Nephron progenitor cell (in vitro differentiated cells): ENCODE data around the gene IL34.

Experiments used
- DNase-seq: peaks from one replicate; pipeline ENCODE4 v3.0.0; 2021
- H3K27ac Mint-ChIP-seq: 2 replicates; pipeline ENCODE4 v1.8.0; 2021; ENCODE audit warnings: mild to moderate bottlenecking, moderate library complexity, mixed read lengths
- H3K27me3 Mint-ChIP-seq: 2 replicates; pipeline ENCODE4 v1.8.0; 2021; ENCODE audit warnings: mild to moderate bottlenecking, low read depth, mixed read lengths; ENCODE audit not compliant: poor library complexity
- H3K36me3 Mint-ChIP-seq: 2 replicates; pipeline ENCODE4 v1.8.0; 2021; ENCODE audit warnings: low read depth, mixed read lengths
- H3K4me1 Mint-ChIP-seq: 2 replicates; pipeline ENCODE4 v1.8.0; 2021; ENCODE audit warnings: mixed read lengths
- H3K4me3 Mint-ChIP-seq: 2 replicates; pipeline ENCODE4 v1.8.0; 2021; ENCODE audit warnings: mild to moderate bottlenecking, moderate library complexity, mixed read lengths
- H3K9me3 Mint-ChIP-seq: 2 replicates; pipeline ENCODE4 v1.8.0; 2021; ENCODE audit warnings: mild to moderate bottlenecking, moderate library complexity, mixed read lengths
- TF ChIP-seq, protein P1 (sequence below): fragments of 200-600 bp; sonication (generic); IDR thresholded peaks from 2 replicates; pipeline ENCODE4 v1.5.0; 2021; ENCODE audit warnings: antibody characterized with exemption

IL34 gene

GRCh38 chr16:70658921-70659320 is 12.6 kb downstream of the IL34 start:
- no peak for DNase-seq
- Mint-ChIP-seq H3K27me3 (no peaks in the 10 kb centered on the region), H3K4me1 (peaks cover 6% of the 10 kb centered on the region), H3K9me3 (no peaks in the 10 kb centered on the region), H3K27ac (no peak overlapping the region), H3K4me3 (no peak overlapping the region), H3K36me3 (no peaks in the 10 kb centered on the region)
- TF ChIP-seq, protein P1, sequence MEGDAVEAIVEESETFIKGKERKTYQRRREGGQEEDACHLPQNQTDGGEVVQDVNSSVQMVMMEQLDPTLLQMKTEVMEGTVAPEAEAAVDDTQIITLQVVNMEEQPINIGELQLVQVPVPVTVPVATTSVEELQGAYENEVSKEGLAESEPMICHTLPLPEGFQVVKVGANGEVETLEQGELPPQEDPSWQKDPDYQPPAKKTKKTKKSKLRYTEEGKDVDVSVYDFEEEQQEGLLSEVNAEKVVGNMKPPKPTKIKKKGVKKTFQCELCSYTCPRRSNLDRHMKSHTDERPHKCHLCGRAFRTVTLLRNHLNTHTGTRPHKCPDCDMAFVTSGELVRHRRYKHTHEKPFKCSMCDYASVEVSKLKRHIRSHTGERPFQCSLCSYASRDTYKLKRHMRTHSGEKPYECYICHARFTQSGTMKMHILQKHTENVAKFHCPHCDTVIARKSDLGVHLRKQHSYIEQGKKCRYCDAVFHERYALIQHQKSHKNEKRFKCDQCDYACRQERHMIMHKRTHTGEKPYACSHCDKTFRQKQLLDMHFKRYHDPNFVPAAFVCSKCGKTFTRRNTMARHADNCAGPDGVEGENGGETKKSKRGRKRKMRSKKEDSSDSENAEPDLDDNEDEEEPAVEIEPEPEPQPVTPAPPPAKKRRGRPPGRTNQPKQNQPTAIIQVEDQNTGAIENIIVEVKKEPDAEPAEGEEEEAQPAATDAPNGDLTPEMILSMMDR = no peak

GRCh38 chr16:70659546-70659945 is 13.2 kb downstream of the IL34 start:
- H3K27ac Mint-ChIP-seq = no peak overlapping the region
- H3K4me3 Mint-ChIP-seq = no peak overlapping the region
- H3K4me1 Mint-ChIP-seq = peaks cover 4% of the 10 kb centered on the region
- no peaks in the 10 kb centered on the region for H3K36me3 Mint-ChIP-seq
- TF ChIP-seq, protein P1 = no peak
- DNase-seq = no peak
- H3K27me3 Mint-ChIP-seq = no peaks in the 10 kb centered on the region
- H3K9me3 Mint-ChIP-seq = no peaks in the 10 kb centered on the region

- peaks cover 4% of the 10 kb centered on the region for H3K4me1 Mint-ChIP-seq
- no peak overlapping the region for H3K27ac Mint-ChIP-seq
- no peaks in the 10 kb centered on the region for H3K9me3 Mint-ChIP-seq
- H3K27me3 Mint-ChIP-seq = no peaks in the 10 kb centered on the region
- H3K36me3 Mint-ChIP-seq = peaks cover under 1% of the 10 kb centered on the region
- no peak overlapping the region for H3K4me3 Mint-ChIP-seq
- TF ChIP-seq, protein P1 = no peak
- DNase-seq = no peak
Observed at GRCh38 chr16:70659953-70660671, 13.8 kb downstream of the IL34 start.

DNA sequence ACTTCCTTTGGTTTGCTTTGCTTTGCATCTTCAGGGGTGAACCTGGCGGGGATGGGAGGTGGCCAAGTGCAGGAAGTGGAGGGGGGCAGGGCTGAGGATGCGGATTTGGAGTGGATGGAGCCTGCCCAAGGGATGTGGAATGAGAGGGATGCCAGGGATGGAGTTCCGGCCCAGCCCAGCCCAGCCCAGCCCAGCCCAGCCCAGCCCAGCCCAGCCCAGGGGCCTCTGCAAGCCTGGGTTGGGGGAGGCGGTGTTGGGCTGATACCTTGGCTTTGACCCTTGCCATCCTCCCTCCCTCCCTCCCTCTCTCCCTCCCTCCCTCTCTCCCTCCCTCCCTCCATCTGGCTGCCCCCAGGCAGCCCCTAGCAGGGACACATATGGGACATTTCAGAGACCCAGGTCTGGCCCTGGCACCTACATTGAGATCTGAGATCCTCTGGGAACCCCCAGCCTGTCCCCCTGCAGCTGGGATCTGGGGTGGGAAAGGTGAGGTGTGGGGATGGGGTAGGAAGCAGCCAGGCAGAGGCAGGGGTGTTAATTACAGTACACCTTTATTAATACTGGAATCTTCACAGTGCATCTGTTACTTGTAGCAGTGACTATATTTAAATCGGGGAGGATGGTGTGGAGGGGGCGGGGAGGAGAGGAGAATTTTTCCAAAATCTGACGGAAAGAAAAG is 14.5 kb downstream of the IL34 start:
- Mint-ChIP-seq H3K9me3 (no peaks in the 10 kb centered on the region), H3K36me3 (peaks cover 7% of the 10 kb centered on the region), H3K4me3 (no peak overlapping the region), H3K27ac (no peak overlapping the region), H3K4me1 (peaks cover 4% of the 10 kb centered on the region), H3K27me3 (no peaks in the 10 kb centered on the region)
- DNase-seq = no peak
- TF ChIP-seq, protein P1 = no peak

GRCh38 chr16:70661534-70661917 is 15.2 kb downstream of the IL34 start:
- Mint-ChIP-seq H3K4me3 (no peak overlapping the region), H3K4me1 (peaks cover 4% of the 10 kb centered on the region), H3K9me3 (peaks cover under 1% of the 10 kb centered on the region), H3K36me3 (peaks cover 14% of the 10 kb centered on the region), H3K27me3 (no peaks in the 10 kb centered on the region), H3K27ac (no peak overlapping the region)
- no peak for DNase-seq
- TF ChIP-seq, protein P1 = no peak
